Breast epithelium (tissue), 4 donors: ENCODE data around the gene AGAP1. TPM values are rescaled to one million over a fixed set of nuclear protein-coding genes. Genes with fewer than 3 reads are reported as not detected.
A peak's percentile ranks its signal among the peaks of the same experiment; 100 is the strongest.

Experiments used
- DNase-seq, 2 donors: peaks; one replicate each; pipeline ENCODE4 v3.0.0-alpha.2; 2019; ENCODE audit warnings: low spot score in 2 of 2
- H3K27ac ChIP-seq, 2 donors: fragments of 200-600 bp; sonication (generic) in 1 of 2; one replicate each; pipeline ENCODE4 v1.5.1; 2016 to 2019; ENCODE audit warnings: mild to moderate bottlenecking in 1 of 2
- H3K27me3 ChIP-seq, 2 donors: fragments of 200-600 bp; sonication (generic) in 1 of 2; one replicate each; pipeline versions ENCODE4 v1.5.1 to v1.6.0; 2017 to 2019; ENCODE audit warnings: control low read depth in 1 of 2, mild to moderate bottlenecking in 1 of 2
- H3K36me3 ChIP-seq: fragments of 200-600 bp; one replicate; pipeline ENCODE4 v1.5.1; 2019
- H3K4me1 ChIP-seq, 2 donors: fragments of 200-600 bp; sonication (generic); one replicate each; pipeline ENCODE4 v1.5.1; 2016 to 2019; ENCODE audit warnings: control low read depth in 1 of 2
- H3K4me3 ChIP-seq, 3 donors: fragments of 200-600 bp; sonication (generic); 1 replicate in 2 of 3; 2 replicates in 1 of 3; pipeline ENCODE4 v1.5.1; 2016 to 2019; ENCODE audit warnings: mild to moderate bottlenecking in 3 of 3, moderate library complexity in 2 of 3
- H3K9me3 ChIP-seq, 2 donors: fragments of 200-600 bp; sonication (generic) in 1 of 2; one replicate each; pipeline ENCODE4 v1.5.1; 2016 to 2019; ENCODE audit warnings: control low read depth in 1 of 2
- CTCF ChIP-seq, 3 donors: fragments of 450-650 bp; IDR thresholded peaks; one replicate each; pipeline ENCODE4 v1.5.1; 2016 to 2017; ENCODE audit warnings: antibody characterized with exemption in 3 of 3, mild to moderate bottlenecking in 3 of 3, moderate library complexity in 3 of 3
- POLR2A ChIP-seq: fragments of 450-650 bp; IDR thresholded peaks from one replicate; pipeline ENCODE4 v1.6.1; 2016; ENCODE audit warnings: antibody characterized with exemption, mild to moderate bottlenecking, moderate library complexity
- POLR2AphosphoS5 ChIP-seq, 3 donors: sonication (generic); formaldehyde crosslinking; IDR thresholded peaks; one replicate each; pipeline ENCODE4 v1.6.1; 2017; ENCODE audit warnings: antibody characterized with exemption in 3 of 3
- intact Hi-C: fragments of 100-400 bp; cut with DNase I; formaldehyde crosslinking; loops from one replicate; pipeline ENCODE4 v1.15.1; 2023; ENCODE audit warnings: low total_unique reads
- total RNA-seq, 3 donors: library from RNA; depleted of rRNA; stranded (reverse); fragments of >200 nt; gene quantifications; one replicate each; pipeline ENCODE4 v1.1.0, GENCODE V29; 2016

Gene AGAP1
- total RNA-seq, 3 donors from 2014 or later = 19.7 to 27.1 (median 25.9) TPM

- no peak for DNase-seq
- Histone ChIP-seq H3K27ac (no peak overlapping the region), H3K36me3 (no peaks in the 10 kb centered on the region), H3K27me3 (no peaks in the 10 kb centered on the region), H3K9me3 (no peaks in the 10 kb centered on the region), H3K4me1 (no peaks in the 10 kb centered on the region), H3K4me3 (no peak overlapping the region)
- no peak for TF ChIP-seq POLR2AphosphoS5 (IDR thresholded peaks at IDR 0.05)
- TF ChIP-seq CTCF (IDR thresholded peaks at IDR 0.05) = no peak
- TF ChIP-seq POLR2A = no peak
- intact Hi-C loops = no loop called here
Measured at GRCh38 chr2:235863414-235863813, 369.6 kb downstream of the AGAP1 start.

- Histone ChIP-seq H3K27me3 (no peaks in the 10 kb centered on the region), H3K36me3 (no peaks in the 10 kb centered on the region), H3K4me1 (no peaks in the 10 kb centered on the region), H3K27ac (no peak overlapping the region), H3K9me3 (no peaks in the 10 kb centered on the region), H3K4me3 (peak overlapping the region in 2 of 3 donors; percentile 22 to 26)
- intact Hi-C loops = no loop called here
- DNase-seq = no peak
- TF ChIP-seq POLR2AphosphoS5 (IDR thresholded peaks at IDR 0.05) = no peak
- TF ChIP-seq CTCF (IDR thresholded peaks at IDR 0.05) = no peak
- TF ChIP-seq POLR2A = no peak
Measured at GRCh38 chr2:235864302-235864701, 370.5 kb downstream of the AGAP1 start.

- Histone ChIP-seq H3K36me3 (no peaks in the 10 kb centered on the region), H3K27me3 (no peaks in the 10 kb centered on the region), H3K4me3 (peak overlapping the region in 2 of 3 donors; percentile 22 to 26), H3K4me1 (no peaks in the 10 kb centered on the region), H3K9me3 (peaks cover 0 to 2% of the 10 kb centered on the region in 2 donors), H3K27ac (no peak overlapping the region)
- no peak for DNase-seq
- intact Hi-C loops = no loop called here
- TF ChIP-seq POLR2AphosphoS5 (IDR thresholded peaks at IDR 0.05) (no peak), CTCF (IDR thresholded peaks at IDR 0.05) (no peak), POLR2A (no peak)
Measured at GRCh38 chr2:235864733-235865515, 371.1 kb downstream of the AGAP1 start.

- H3K4me3 ChIP-seq = no peak overlapping the region
- intact Hi-C loops = no loop called here
- H3K27ac ChIP-seq = no peak overlapping the region
- H3K27me3 ChIP-seq = no peaks in the 10 kb centered on the region
- no peak for DNase-seq
- H3K4me1 ChIP-seq = no peaks in the 10 kb centered on the region
- H3K9me3 ChIP-seq = peaks cover 0 to 16% of the 10 kb centered on the region in 2 donors
- H3K36me3 ChIP-seq = no peaks in the 10 kb centered on the region
- TF ChIP-seq CTCF (IDR thresholded peaks at IDR 0.05) = no peak
- no peak for TF ChIP-seq POLR2AphosphoS5 (IDR thresholded peaks at IDR 0.05)
- TF ChIP-seq POLR2A = no peak
Measured at GRCh38 chr2:235866373-235866772, 372.5 kb downstream of the AGAP1 start.

- DNase-seq = no peak
- Histone ChIP-seq H3K4me1 (no peaks in the 10 kb centered on the region), H3K9me3 (peaks cover 0 to 17% of the 10 kb centered on the region in 2 donors), H3K27ac (no peak overlapping the region), H3K4me3 (no peak overlapping the region), H3K36me3 (no peaks in the 10 kb centered on the region), H3K27me3 (no peaks in the 10 kb centered on the region)
- TF ChIP-seq CTCF (IDR thresholded peaks at IDR 0.05) = no peak
- TF ChIP-seq POLR2A = no peak
- no peak for TF ChIP-seq POLR2AphosphoS5 (IDR thresholded peaks at IDR 0.05)
- intact Hi-C loops = no loop called here
Measured at GRCh38 chr2:235868224-235868623, 374.4 kb downstream of the AGAP1 start.
